NOMO-1 treated with dmso at 0.1 percent for 144 hours (cell line): ENCODE results near the gene PISD.

Source experiments
- DNase-seq: peaks from one replicate; lab custom pipeline; 2025; ENCODE audit not compliant: unreplicated experiment; lab: John Stamatoyannopoulos, UW

Gene PISD

DNA sequence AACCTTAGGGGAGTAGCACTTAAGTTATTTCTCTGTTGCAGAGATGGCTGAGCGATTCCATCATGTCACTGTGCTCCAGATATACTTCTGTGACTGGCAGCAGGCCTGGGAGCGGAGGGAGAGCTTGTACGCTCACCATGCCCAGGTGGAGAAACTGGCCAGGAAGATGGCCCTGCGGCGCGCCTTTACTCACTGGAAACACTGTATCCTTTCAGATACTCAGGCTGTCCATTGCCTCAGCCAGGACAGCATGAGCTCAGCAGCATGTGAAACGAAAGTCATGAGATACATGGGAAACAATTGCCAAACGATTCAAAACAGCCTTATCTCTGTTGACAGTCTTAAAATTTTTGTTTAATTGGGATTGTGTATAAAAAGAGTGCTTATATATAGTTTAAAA is 86.8 kb downstream of the PISD start:
- DNase-seq: no peak

DNA sequence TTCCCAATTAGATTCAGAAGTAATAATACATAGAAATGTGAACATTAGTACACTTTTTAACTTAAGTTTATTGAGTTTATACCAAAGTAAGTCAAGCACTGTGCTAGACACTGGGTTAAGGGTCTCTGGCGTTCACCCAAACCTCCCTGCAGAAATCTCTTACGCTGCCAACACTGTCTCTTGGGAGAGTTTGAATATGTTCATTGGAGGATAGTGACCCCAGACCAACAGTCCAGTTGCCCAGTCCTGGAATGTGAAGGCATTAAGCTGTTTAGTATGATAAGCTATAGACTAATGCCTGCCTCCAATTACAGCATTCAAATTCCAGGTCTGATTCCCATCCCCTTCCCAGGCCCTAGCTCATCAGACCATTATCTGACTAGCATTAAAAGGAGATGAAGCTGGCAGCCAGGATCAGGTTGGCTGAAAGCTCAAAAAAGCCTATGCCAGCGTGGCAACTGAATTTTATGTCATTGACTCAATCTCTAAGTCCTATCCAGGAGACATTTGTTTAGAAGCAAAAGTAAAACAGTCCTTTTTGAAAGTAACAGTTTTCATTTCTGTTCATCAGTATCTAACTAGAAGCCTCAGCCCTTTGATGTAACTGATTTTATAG is 87.9 kb downstream of the PISD start:
- no peak for DNase-seq

DNA sequence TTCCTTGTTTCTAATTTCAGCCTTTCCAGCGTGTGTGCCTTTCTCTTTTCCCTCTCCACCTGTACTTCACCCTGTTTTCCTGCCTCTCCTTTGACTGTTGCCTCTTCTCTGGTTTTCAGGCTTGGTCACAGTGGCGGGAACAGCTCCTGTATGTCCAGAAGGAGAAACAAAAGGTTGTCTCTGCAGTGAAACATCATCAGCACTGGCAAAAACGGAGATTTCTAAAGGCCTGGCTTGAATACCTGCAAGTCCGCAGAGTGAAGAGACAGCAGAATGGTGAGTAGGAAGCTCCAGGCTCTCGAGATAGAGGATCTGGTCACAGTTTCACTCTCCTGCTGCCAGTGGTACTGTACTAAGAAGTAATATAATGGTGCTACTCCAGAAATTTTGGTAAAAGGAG is 89.1 kb downstream of the PISD start:
- DNase-seq: no peak

DNA sequence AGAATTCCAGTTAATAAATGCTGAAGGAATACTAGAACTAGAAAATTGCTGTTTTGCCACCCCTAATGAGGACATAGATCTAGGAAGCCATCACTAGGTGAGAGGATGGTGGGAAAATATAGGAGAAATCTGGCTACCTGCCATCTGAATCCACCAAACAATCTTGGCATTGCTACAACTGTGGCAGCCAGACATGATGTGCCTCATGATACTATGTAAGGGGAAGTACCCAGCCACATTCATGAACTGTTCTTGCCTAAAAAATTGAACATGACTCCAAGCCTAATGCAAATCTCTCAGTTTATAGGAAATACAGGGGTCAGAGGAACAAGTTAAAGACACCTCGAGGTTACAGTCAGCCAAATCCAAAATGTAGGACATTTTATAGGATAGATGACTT is 92.9 kb downstream of the PISD start:
- no peak for DNase-seq
